AG10803 (cell line): ENCODE data around the gene CES1.
"Not testable (repeated sequence)": the region's sequence is repeated elsewhere in the genome, so short reads cannot be mapped to it uniquely, and the experiment has no call there.

ENCODE experiments used
- DNase-seq: peaks from one replicate; pipeline ENCODE4 v3.0.0; 2010; ENCODE audit warnings: low read depth
- H3K4me3 ChIP-seq: 2 replicates; pipeline ENCODE4 v1.5.1; 2011; ENCODE audit warnings: mild to moderate bottlenecking, low read length, control low read depth
- TF ChIP-seq, protein P1 (sequence below): conservative IDR thresholded peaks from 2 replicates; pipeline ENCODE4 v1.5.1; 2011; ENCODE audit warnings: mild to moderate bottlenecking, low read length, control low read depth, inconsistent platforms

CES1 gene

DNA sequence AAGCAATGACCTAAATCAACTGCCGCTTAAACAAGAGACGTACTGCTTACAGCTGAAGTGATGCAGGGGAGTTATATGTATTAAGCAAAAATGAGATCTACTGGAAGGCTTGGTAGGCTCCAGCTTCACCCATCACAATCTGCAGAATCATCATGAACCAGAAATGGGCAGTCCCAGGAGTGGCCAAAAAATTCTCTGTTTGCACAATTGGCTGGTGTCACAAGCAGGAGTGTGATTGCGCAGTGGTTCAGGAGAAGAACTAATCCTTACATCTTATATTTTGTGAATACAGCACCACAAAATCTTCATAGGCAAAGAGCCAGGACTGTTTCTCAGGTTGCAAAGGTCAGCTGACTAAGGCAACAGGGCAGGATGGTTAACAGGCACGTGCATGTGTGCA, 75.9 kb downstream of the CES1 start:
- no peak overlapping the region for H3K4me3 ChIP-seq
- no peak for DNase-seq
- TF ChIP-seq, protein P1, sequence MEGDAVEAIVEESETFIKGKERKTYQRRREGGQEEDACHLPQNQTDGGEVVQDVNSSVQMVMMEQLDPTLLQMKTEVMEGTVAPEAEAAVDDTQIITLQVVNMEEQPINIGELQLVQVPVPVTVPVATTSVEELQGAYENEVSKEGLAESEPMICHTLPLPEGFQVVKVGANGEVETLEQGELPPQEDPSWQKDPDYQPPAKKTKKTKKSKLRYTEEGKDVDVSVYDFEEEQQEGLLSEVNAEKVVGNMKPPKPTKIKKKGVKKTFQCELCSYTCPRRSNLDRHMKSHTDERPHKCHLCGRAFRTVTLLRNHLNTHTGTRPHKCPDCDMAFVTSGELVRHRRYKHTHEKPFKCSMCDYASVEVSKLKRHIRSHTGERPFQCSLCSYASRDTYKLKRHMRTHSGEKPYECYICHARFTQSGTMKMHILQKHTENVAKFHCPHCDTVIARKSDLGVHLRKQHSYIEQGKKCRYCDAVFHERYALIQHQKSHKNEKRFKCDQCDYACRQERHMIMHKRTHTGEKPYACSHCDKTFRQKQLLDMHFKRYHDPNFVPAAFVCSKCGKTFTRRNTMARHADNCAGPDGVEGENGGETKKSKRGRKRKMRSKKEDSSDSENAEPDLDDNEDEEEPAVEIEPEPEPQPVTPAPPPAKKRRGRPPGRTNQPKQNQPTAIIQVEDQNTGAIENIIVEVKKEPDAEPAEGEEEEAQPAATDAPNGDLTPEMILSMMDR: no peak

DNA sequence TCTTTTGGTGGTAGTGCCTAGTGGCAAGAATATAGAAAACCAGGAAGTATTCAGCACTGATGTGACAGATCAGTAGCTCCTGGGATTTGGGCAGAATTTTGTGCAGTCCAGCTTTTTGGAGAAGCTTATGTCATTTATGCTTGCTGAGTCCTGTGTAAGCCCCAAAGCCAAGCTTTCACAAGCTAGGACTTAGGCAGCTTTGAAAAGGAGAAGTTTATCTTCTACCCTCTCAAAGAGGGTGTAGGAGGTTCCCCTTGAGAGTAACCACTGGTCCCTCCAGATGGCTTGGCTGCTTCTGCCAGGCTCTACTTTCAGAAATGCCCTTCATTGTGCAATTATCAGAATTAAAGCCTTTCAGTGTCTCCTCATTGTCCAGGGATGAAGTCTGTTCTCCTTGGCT, 78.8 kb downstream of the CES1 start:
- no peak for DNase-seq
- H3K4me3 ChIP-seq: no peak overlapping the region
- TF ChIP-seq, protein P1: no peak

DNA sequence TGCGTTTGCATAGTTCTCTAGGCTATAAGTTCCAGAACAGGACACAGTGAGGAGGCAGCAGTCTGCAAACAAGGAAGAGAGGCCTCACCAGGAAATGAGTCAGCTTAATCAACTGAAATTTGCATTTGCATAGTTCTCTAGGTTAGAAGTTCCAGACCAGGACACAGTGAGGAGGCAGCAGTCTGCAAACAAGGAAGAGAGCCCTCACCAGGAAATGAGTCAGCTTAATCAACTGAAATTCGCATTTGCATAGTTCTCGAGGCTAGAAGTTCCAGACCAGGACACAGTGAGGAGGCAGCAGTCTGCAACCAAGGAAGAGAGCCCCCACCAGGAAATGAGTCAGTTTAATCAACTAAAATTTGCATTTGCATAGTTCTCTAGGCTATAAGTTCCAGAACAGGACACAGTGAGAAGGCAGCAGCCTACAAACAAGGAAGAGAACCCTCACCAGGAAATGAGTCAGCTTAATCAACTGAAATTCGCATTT, 79.7 kb downstream of the CES1 start:
- H3K4me3 ChIP-seq, DNase-seq: not testable (repeated sequence)
